GM12872 (cell line): Measurements from ENCODE around the gene PTTG1IP2.

ENCODE experiments used
- TF ChIP-seq, protein P1 (sequence below): IDR thresholded peaks from 3 replicates; pipeline ENCODE4 v1.5.1; 2011; ENCODE audit warnings: low read depth, mild to moderate bottlenecking, low read length, moderate library complexity; ENCODE audit not compliant: insufficient read depth

The PTTG1IP2 gene

DNA sequence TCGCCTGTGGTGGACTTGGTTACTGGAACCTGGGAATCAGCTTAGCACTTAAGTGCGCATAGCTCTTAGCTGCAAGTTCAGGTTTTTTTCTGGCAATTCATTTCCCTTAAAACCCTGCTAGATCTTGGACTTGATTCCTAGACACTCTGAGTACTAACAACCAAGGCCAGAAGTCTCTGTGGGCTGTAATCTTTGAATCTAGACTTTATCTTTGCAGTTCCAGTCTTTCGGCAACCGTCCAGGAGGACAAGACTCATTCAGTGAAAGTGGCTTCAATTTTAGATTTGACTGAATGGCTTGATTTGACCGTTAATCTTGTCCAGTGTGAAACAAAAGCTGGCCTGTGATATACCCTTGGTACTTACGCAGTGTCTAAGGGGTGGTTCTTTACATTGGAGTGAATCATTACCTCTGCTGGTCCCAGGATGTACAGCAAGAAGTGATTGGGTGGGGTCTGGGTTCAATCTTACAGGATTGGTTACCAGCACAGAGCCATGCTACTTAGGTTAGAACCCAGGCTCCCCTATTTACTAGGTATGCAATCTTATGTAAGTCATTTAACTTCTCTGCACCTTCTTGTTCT is 16.4 kb downstream of the PTTG1IP2 start:
- TF ChIP-seq, protein P1, sequence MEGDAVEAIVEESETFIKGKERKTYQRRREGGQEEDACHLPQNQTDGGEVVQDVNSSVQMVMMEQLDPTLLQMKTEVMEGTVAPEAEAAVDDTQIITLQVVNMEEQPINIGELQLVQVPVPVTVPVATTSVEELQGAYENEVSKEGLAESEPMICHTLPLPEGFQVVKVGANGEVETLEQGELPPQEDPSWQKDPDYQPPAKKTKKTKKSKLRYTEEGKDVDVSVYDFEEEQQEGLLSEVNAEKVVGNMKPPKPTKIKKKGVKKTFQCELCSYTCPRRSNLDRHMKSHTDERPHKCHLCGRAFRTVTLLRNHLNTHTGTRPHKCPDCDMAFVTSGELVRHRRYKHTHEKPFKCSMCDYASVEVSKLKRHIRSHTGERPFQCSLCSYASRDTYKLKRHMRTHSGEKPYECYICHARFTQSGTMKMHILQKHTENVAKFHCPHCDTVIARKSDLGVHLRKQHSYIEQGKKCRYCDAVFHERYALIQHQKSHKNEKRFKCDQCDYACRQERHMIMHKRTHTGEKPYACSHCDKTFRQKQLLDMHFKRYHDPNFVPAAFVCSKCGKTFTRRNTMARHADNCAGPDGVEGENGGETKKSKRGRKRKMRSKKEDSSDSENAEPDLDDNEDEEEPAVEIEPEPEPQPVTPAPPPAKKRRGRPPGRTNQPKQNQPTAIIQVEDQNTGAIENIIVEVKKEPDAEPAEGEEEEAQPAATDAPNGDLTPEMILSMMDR, result no peak

DNA sequence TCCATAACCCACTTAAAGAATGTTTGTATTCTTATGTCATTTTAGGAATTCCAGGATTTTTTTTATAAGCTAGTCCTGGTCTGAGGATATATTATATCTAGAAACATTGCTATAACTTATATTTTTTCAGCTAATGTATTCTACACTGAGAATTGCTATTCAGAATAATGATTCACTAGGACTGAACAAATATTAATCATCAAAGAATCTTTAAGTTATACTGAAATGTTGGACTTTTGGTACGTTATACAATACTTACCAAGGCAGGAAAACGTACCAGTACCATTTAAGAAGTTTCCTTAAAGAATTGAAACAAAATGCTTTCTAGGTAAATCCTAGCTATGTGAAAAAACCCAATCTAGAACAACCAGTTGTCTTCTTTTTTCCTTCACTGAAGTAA is 18.4 kb downstream of the PTTG1IP2 start:
- TF ChIP-seq, protein P1, result no peak

DNA sequence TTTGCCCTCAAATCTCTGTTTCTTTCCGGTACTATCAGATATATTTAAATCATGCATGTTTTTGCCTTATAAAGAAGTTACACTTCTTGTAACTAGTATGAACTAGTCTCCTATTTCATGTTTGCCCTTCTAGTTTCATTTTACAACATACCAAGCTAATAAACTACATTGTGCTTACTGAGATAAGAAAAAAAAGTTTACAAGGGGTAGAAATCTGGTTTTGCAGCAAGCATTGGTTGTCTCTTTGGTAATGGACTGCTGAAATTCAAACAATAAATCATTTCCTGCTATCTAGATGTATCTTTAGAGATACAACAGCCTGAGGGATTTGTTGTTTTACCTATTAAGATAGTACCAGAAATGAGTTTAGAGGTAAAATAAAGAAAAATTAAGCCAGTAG is 18.8 kb downstream of the PTTG1IP2 start:
- TF ChIP-seq, protein P1, result no peak

DNA sequence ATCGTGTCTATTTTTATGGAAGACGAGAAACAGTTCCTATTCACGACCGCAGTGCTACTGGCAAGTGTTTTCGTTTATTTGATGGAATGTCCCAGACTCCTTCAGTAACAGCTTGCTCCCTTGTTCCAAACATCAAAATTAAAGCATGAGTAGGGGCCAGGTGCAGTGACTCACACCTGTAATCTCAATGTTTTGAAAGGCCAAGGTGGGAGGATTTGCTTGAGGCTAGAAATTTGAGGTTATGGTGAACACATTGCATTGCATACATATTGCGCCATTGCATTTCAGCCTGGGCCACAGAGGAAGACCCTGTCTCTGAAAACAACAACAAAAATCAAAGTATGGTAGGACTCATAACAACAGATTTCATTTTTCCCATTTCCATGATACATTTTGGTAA is 22.8 kb downstream of the PTTG1IP2 start:
- TF ChIP-seq, protein P1, result no peak

DNA sequence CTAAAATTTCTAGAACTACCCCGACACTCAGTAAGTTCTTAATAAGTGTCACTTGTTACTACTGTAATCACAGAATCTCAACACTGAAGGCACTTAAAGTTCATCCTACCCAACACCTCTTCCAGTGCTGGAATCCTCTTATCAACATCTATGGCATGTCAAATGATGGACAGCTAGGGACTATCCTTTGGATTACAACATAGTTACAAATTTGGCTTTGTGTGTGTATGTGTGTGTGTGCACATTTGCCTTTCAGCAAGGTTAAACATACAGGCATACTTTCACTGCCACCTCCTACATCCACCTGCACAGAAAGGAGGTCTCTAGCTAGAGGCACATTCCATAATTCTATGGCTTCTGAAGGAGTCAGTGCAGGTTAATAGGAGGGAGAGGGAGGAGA is 25.8 kb downstream of the PTTG1IP2 start:
- TF ChIP-seq, protein P1, result no peak

DNA sequence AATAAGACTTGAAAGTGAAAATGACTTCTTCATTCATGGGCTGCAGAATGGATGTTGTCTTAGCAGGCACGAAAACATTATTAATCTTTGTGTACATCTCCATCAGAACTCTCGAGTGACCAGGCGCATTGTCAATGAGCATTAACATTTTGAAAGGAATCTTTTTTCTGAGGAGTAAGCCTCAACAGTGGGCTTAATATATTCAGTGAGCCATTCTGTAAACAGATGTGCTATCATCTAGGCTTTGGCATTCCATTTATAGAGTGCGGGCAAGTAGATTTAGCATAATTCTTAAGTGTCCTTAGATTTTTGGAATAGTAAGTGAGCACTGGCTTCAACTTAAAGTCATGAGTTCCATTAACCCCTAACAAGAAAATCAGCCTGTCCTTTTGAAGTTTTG is 33.1 kb downstream of the PTTG1IP2 start:
- TF ChIP-seq, protein P1, result no peak

DNA sequence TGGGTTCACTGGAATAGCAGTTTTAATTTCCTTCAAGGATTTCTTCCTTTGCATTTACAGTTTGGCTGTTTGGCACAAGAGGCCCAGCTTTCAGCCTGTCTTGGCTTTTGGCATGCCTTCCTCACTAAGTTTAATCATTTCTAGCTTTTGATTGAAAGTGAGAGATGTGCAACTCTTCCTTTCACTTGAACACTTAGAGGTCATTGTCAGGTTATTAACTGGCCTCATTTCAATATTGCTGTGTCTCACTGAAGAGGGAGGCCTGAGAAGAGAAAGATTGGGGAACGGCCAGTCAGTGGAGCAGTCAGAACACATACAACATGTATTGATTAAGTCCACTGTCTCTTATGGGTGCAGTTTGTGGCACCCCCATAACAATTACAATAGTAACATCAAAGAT is 33.9 kb downstream of the PTTG1IP2 start:
- TF ChIP-seq, protein P1, result no peak
